ENCODE data around the gene GLG1.
"Not testable (repeated sequence)": the region's sequence is repeated elsewhere in the genome, so short reads cannot be mapped to it uniquely, and the experiment has no call there.

The GLG1 gene

DNA sequence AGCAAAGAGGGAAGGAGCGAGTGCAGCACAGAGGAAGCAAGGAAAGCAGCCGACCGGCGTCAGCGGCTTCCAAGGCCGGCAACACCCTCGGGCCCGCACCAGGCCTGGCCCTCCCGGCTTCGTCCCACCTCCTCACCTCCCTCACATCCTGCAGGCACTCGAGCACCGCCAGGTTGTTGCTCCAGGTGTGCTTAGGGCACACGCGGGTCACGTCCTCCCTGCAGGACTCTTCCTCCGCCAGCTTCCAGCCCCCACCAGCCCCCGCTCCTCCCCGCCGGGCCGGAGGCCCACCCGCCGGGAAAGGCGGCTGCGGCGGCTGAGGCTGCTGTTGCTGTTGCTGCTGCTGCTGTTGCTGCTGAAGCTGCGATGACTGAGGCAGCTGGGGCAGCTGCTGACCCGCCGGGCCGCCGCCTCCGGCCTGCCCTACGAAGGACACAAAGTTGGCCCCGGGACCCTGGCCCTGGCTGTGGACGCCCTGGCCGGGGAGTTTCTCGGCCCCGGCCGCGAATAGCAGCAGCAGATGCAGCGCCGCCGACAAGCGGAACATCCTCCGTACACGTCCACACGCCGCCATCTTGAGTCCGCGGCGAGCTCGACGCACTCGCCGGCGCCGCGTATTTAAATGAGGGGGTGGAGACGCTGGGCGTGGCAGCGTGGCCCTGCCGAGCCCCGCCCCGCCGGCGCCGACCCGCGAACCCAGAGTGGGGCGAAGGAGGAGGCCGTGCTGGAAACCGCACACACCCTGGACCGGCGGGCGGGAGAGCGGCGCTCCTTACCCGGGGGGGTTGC is at the start of gene GLG1:
TSS of gene GLG1 (minus strand) at position 594 of the 789 bp plus-strand sequence. CDS start at position 574, 20 bp downstream.
- H3K4me1 Mint-ChIP-seq (ENCODE audit: low read depth) = peaks cover 54% of the 10 kb centered on the region
- H3K27me3 Mint-ChIP-seq (ENCODE audit: low read depth) = no peaks in the 10 kb centered on the region
- no peaks in the 10 kb centered on the region for H3K9me3 Mint-ChIP-seq
- peak within 1 kb of the TSS; percentile 89 for H3K27ac Mint-ChIP-seq
- H3K36me3 Mint-ChIP-seq (ENCODE audit: low read depth) = peaks cover 14% of the 10 kb centered on the region
- H3K4me3 Mint-ChIP-seq = peak within 1 kb of the TSS; percentile 99

DNA sequence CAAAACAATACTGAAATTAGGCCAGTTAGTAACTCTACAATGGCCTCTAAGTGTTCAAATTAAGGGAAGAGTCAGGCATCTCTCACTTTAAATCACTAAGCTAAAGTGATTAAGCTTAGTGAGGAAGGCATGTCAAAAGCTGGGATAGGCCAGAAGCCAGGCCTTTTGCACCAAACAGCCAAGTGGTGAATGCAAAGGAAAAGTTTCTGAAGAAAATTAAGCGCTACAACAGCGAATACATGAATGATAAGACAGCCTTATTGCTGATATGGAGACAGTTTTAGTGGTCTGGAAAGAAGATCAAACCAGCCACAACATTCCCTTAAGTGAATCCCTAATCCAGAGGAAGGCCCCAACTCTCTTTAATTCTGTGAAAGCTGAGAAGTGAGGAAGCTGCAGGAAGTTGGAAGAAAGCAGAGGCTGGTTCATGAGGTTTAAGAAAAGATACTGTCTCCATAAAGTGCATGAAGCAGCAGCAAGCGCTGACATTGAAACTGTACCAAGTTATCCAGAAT is 47.7 kb upstream of the GLG1 start:
- Mint-ChIP-seq H3K4me3 (no peak overlapping the region), H3K27ac (no peak overlapping the region), H3K27me3 (ENCODE audit: low read depth) (no peaks in the 10 kb centered on the region), H3K9me3 (no peaks in the 10 kb centered on the region), H3K4me1 (ENCODE audit: low read depth) (peaks cover 40% of the 10 kb centered on the region), H3K36me3 (ENCODE audit: low read depth) (peaks cover 47% of the 10 kb centered on the region)

DNA sequence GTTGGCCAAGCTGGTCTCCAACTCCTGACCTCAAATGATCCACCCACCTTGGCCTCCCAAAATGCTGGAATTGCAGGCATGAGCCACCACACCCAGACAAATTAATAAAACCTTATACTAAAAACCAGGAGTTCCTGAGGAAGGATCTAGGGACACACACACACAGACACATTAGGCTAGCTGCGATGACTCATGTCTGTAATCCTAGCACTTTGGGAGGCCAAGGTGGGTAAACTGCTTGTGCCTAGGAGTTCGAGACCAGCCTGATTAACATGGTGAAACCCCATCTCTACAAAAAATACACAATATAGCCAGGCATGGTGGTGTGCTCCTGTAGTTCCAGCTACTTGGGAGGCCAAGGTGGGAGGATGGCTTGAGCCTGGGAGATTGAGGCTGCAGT is 46.0 kb upstream of the GLG1 start:
- not testable (repeated sequence) for H3K4me3 Mint-ChIP-seq; H3K9me3 Mint-ChIP-seq; H3K27me3 Mint-ChIP-seq (ENCODE audit: low read depth)
- H3K4me1 Mint-ChIP-seq (ENCODE audit: low read depth) = peaks cover 26% of the 10 kb centered on the region
- peaks cover 40% of the 10 kb centered on the region for H3K36me3 Mint-ChIP-seq (ENCODE audit: low read depth)
- H3K27ac Mint-ChIP-seq = peak overlapping the region; percentile 67

DNA sequence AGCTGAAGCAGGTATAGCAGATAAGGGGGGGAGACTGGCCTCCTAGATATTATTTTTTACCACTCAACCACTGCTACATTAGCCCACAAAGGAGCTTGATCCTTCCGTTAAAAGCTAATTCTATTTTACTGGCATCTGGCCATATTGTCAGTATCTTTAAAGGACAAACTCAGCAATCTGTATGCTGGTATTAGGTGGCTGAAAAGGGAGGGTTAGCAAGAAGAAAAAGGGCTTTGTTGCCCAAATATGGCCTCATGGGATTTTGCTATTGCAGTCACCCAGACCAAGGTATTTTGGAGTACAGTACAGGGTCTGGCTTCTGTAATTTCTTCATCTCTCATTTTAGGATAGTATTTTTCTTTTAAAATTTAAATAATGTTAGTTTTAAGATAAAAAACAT is 45.3 kb upstream of the GLG1 start:
- H3K27ac Mint-ChIP-seq = no peak overlapping the region
- no peak overlapping the region for H3K4me3 Mint-ChIP-seq
- peaks cover 22% of the 10 kb centered on the region for H3K4me1 Mint-ChIP-seq (ENCODE audit: low read depth)
- no peaks in the 10 kb centered on the region for H3K9me3 Mint-ChIP-seq
- H3K27me3 Mint-ChIP-seq (ENCODE audit: low read depth) = no peaks in the 10 kb centered on the region
- H3K36me3 Mint-ChIP-seq (ENCODE audit: low read depth) = peaks cover 38% of the 10 kb centered on the region

DNA sequence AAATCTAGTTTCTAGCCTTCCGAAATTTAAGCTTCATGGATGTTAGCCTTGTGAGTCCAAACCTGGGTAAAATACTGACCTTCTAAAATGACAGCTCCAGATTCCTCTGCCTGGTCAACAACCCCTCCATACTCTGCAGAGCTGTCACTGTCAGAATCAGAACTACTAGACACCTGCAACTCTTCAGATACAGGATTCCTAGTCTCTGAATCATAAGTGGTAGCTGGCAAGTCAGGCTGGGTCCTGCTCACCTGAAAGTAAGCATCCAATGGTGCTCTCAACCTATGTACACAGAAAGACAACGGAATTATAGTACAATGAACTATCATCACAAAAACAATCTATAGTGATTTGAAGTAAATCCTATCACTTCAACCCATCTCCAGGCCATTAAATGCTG is 44.9 kb upstream of the GLG1 start:
- H3K4me3 Mint-ChIP-seq = no peak overlapping the region
- H3K36me3 Mint-ChIP-seq (ENCODE audit: low read depth) = peaks cover 37% of the 10 kb centered on the region
- H3K27ac Mint-ChIP-seq = no peak overlapping the region

DNA sequence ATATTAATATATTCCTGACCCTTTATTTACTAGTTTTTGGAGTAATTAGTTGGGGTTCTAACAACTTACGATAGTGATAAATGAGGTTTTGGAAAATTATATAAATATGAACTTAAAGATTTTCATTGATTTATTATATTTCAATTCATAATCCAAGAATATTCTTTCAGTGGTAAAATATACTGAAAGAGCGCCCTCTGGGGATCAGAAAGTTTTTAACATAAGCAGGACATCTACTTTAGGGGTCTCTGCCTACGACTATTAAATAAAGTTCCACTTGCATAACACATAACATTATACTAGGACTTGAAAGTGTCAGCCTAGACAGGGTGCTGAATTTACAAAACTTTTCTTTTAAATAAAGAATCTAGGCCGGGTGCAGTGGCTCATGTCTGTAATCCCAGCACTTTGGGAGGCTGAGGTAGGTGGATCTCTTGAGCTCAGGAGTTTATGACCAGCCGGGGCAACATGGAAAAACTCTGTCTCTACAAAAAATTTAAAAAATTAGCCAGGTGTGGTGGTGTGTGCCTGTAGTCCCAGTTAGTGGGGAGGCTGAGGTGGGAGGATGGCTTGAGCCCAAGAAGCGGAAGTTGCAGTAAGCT is 44.2 kb upstream of the GLG1 start:
- peaks cover 35% of the 10 kb centered on the region for H3K36me3 Mint-ChIP-seq (ENCODE audit: low read depth)
- H3K4me3 Mint-ChIP-seq = no peak overlapping the region
- H3K9me3 Mint-ChIP-seq = no peaks in the 10 kb centered on the region
- H3K27ac Mint-ChIP-seq = no peak overlapping the region
- H3K27me3 Mint-ChIP-seq (ENCODE audit: low read depth) = no peaks in the 10 kb centered on the region
- peaks cover 18% of the 10 kb centered on the region for H3K4me1 Mint-ChIP-seq (ENCODE audit: low read depth)

More for the DNA sequence above, 44.9 kb upstream of the GLG1 start:
- Mint-ChIP-seq H3K27me3 (ENCODE audit: low read depth) (no peaks in the 10 kb centered on the region), H3K9me3 (no peaks in the 10 kb centered on the region), H3K4me1 (ENCODE audit: low read depth) (peaks cover 20% of the 10 kb centered on the region)

DNA sequence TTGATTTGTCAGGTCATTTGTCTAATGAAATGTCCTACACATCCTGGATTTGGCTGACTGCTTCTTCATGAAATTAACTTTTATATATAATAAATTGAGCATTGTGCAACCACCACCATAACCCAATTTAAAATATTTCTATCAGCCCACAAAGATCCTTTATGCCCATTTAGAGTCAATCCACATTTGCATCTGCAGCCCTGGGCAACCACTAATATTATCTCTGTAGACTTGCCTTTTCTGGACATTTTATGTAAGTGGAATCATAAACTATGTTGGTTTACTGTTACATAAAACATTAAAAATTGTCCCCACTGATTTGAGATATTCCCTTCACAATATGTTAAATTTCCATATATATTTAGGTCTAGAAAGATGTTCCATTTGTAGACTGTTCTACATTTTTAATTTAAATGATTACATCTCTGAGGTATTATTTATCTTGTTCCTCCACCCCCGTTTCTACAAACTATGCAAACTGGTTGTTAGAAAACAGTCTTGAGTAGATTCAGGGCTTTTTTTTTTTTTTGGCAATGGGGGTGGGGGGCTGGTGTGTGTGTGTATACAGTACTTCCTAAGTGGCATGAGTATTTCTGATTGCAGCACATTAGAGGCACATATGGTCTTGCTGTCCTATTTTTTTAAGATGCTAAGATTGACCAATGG is 43.1 kb upstream of the GLG1 start:
- H3K36me3 Mint-ChIP-seq (ENCODE audit: low read depth) = peaks cover 30% of the 10 kb centered on the region
- H3K27ac Mint-ChIP-seq = no peak overlapping the region
- H3K4me1 Mint-ChIP-seq (ENCODE audit: low read depth) = peaks cover 13% of the 10 kb centered on the region
- H3K9me3 Mint-ChIP-seq = no peaks in the 10 kb centered on the region
- no peak overlapping the region for H3K4me3 Mint-ChIP-seq
- no peaks in the 10 kb centered on the region for H3K27me3 Mint-ChIP-seq (ENCODE audit: low read depth)

DNA sequence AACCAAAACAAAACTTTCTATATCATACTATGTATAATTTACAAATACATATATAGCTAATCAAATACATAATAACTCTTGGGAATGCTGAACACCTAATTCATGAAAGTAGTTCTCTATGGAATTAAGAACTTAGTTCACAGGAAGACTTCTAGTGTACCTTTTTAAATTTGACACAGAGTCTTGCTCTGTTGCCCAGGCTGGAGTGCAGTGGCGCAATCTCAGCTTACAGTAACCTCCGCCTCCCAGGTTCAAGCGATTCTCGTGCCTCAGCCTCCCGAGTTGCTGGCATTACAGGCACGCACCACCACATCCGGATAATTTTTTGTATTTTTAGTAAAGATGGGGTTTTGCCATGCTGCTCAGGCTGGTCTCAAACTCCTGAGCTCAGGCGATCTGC is 35.1 kb upstream of the GLG1 start:
- Mint-ChIP-seq H3K4me1 (ENCODE audit: low read depth) (no peaks in the 10 kb centered on the region), H3K27me3 (ENCODE audit: low read depth) (no peaks in the 10 kb centered on the region), H3K4me3 (no peak overlapping the region), H3K36me3 (ENCODE audit: low read depth) (peaks cover 33% of the 10 kb centered on the region), H3K9me3 (no peaks in the 10 kb centered on the region), H3K27ac (no peak overlapping the region)

DNA sequence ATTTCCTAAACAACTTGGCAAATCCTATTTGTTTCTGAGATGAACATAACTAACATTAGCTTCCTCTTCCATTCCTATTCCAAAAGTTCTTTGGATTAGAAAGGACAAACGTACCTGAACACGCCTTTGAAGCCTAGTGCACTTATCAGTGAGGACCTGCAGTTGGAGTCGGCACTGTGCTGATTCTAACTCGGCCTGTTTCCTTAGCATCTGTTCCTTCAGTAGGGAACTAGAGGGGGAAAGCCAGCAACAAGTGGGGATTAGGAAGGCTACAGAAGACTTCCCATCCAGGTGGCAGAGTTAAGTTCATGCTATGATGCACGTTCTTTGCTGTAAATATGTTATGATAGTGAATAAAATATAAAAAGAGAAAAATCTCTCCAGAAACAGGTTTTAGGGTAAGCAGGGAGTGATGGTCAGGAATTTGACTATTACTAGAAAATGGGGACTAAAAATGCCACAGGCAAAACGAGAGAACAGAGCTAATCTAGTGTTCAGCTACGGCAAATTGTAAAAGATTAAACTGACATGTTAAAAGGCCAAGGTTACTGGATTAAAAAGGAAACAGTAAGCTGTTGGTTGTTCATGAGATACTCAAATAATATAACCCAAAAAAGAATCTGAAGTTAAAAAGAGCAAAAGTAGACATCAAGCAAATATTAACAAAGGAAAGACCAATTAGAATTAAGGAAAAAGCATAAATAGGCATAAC is 31.0 kb upstream of the GLG1 start:
- peak overlapping the region; percentile 6 for H3K27ac Mint-ChIP-seq
- no peaks in the 10 kb centered on the region for H3K27me3 Mint-ChIP-seq (ENCODE audit: low read depth)
- H3K9me3 Mint-ChIP-seq = no peaks in the 10 kb centered on the region
- H3K36me3 Mint-ChIP-seq (ENCODE audit: low read depth) = peaks cover 26% of the 10 kb centered on the region
- no peak overlapping the region for H3K4me3 Mint-ChIP-seq
- H3K4me1 Mint-ChIP-seq (ENCODE audit: low read depth) = no peaks in the 10 kb centered on the region

DNA sequence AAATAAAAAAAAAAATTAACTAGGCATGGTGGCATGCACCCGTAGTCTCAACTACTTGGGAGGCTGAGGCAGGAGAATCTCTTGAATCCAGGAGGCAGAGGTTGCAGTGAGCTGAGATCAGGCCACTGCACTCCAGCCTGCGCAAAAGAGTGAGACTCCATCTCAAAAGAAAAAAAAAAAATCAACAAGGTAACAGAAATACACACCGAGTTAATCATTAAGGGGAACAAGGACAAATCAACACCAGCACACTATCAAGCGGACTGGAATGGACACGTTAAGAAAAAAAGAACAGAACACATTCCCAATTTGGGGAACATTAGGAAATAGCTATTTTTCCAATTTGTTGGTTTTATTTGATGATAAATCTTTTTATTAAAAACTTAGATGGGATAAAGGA is 28.4 kb upstream of the GLG1 start:
- H3K27ac Mint-ChIP-seq = no peak overlapping the region
- H3K4me1 Mint-ChIP-seq (ENCODE audit: low read depth) = no peaks in the 10 kb centered on the region
- H3K4me3 Mint-ChIP-seq = no peak overlapping the region
- no peaks in the 10 kb centered on the region for H3K27me3 Mint-ChIP-seq (ENCODE audit: low read depth)
- no peaks in the 10 kb centered on the region for H3K9me3 Mint-ChIP-seq
- peaks cover 36% of the 10 kb centered on the region for H3K36me3 Mint-ChIP-seq (ENCODE audit: low read depth)

DNA sequence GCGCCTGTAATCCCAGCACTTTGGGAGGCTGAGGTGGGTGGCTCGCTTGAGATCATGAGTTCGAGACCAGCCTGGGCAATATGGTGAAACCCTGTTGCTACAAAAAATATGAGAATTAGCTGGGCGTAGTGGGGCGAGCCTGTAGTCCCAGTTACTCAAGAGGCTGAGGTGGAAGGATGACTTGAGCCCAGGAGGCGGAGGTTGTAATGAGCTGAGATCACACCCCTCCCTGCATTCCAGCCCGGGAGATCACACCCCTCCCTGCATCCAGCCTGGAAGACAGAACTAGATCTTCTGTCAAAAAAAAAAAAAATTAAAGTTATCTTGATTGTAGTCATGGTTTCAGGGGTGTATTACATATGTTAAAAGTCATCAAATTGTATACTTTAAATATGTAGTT is 26.8 kb upstream of the GLG1 start:
- Mint-ChIP-seq H3K36me3 (ENCODE audit: low read depth) (peaks cover 48% of the 10 kb centered on the region), H3K27me3 (ENCODE audit: low read depth) (no peaks in the 10 kb centered on the region), H3K4me1 (ENCODE audit: low read depth) (peaks cover 5% of the 10 kb centered on the region), H3K4me3 (no peak overlapping the region), H3K27ac (no peak overlapping the region), H3K9me3 (no peaks in the 10 kb centered on the region)

DNA sequence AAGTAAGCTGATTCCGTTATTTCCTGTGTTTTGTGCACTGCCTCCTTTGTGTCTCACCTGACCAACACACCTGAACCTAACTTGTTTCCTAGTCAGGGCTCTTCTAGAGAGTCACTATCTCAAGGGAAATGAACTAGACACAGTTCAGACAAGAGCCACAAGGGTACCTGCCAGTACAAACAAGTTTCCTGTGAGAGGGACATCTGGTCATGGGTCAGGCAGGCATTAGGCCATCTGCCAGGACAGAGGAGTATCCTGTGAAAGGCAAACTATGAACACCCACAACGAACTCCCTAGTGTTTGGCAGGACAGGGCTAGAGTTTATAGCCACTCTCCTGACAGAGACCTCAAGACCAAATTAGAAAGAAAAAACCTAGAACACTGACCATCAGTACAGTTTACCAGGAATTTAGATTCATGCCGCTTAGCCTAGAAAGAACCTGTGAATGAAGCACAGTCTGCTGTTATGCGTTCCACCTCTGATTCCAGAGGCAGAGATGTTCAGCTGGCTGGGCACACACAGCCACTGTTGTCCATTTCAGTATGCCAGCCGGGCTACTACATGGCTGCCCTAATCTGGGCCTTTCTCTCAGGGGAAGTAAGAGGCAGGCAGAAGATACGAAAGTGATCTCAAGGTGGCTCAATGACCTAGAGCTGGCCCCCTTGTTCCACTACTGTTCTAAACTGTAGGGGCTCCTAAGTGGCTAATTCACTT is 20.7 kb upstream of the GLG1 start:
- Mint-ChIP-seq H3K27me3 (ENCODE audit: low read depth) (no peaks in the 10 kb centered on the region), H3K36me3 (ENCODE audit: low read depth) (peaks cover 73% of the 10 kb centered on the region), H3K9me3 (no peaks in the 10 kb centered on the region), H3K4me3 (no peak overlapping the region), H3K27ac (peak overlapping the region; percentile 42), H3K4me1 (ENCODE audit: low read depth) (peaks cover 27% of the 10 kb centered on the region)

DNA sequence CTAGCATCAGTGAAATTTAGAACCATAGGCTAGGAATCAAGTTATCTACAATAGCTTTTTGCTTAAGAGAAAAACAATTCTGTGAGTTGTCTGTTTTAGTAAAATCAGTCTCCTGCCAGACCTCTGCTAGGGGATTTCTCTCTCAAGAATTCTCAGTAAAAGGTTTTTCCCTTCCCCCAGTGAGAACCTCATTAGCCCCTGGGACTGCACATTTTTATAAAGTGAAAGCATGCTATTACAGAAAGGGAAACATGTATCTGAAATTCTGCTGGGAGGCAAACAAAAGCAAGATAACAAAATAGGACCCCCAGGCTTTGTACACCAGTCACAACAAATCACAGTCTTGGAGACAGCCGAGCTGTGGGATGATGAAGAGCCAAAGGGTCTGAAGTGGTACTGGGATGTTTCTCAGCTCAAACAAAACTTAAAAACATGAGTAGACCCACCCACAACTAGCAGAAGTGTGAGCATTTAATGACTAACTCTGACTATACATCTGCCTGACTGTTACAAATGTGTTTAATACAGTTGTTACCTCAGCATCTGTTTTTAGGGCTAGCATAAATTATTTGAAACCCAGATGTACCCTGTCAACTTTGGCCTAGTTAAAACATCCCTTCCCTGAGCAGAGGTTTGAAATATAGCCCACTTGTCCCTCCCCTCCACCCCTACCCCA is 20.0 kb upstream of the GLG1 start:
- peaks cover 27% of the 10 kb centered on the region for H3K4me1 Mint-ChIP-seq (ENCODE audit: low read depth)
- H3K4me3 Mint-ChIP-seq = no peak overlapping the region
- H3K9me3 Mint-ChIP-seq = no peaks in the 10 kb centered on the region
- no peaks in the 10 kb centered on the region for H3K27me3 Mint-ChIP-seq (ENCODE audit: low read depth)
- H3K27ac Mint-ChIP-seq = peak overlapping the region; percentile 55
- H3K36me3 Mint-ChIP-seq (ENCODE audit: low read depth) = peaks cover 72% of the 10 kb centered on the region

Data from T-helper 1 cell treated with Interleukin-12 subunit alpha and Interleukin-12 subunit beta and Interleukin-4 antibody, amounts not matched to agents 30 μg/mL and 1 μg/mL, for 36 hours (primary cell).